GM23338 (cell line): ENCODE results near the gene BPTF. TPM values are rescaled to one million over a fixed set of nuclear protein-coding genes. Genes with fewer than 3 reads are reported as not detected.

Source experiments
- ATAC-seq: fragments of 200-7000 bp; cut with Tn5 transposase; 3 replicates; pipeline ENCODE4 v1.9.1; 2020
- DNase-seq: peaks from one replicate; pipeline ENCODE4 v3.0.0-alpha.2; 2015; ENCODE audit warnings: low spot score
- H2AFZ ChIP-seq: fragments of 200-600 bp; sonication (generic); 2 replicates; pipeline ENCODE4 v1.8.0; 2016; ENCODE audit warnings: antibody characterized with exemption, mild to moderate bottlenecking, moderate library complexity
- H3F3A ChIP-seq: fragments of 200-600 bp; sonication (generic); replicated peaks from 2 replicates; pipeline ENCODE4 v1.8.0; 2017; ENCODE audit warnings: antibody characterized with exemption, mixed run types, low read depth
- H3K27ac ChIP-seq: fragments of 200-600 bp; sonication (generic); 2 replicates; pipeline ENCODE4 v1.6.1; 2016; ENCODE audit warnings: low read depth
- H3K27me3 ChIP-seq: fragments of 200-600 bp; sonication (generic); 2 replicates; pipeline ENCODE4 v1.8.0; 2016; ENCODE audit warnings: mild to moderate bottlenecking, mixed run types, moderate library complexity; ENCODE audit not compliant: insufficient read depth
- H3K36me3 ChIP-seq: fragments of 200-600 bp; sonication (generic); 2 replicates; pipeline ENCODE4 v1.8.0; 2016; ENCODE audit warnings: mild to moderate bottlenecking; ENCODE audit not compliant: insufficient read depth
- H3K4me1 ChIP-seq: fragments of 200-600 bp; sonication (generic); 2 replicates; pipeline ENCODE4 v1.8.0; 2016; ENCODE audit warnings: mild to moderate bottlenecking, moderate library complexity; ENCODE audit not compliant: insufficient read depth
- H3K4me2 ChIP-seq: fragments of 200-600 bp; sonication (generic); 2 replicates; pipeline ENCODE4 v1.7.1; 2017; ENCODE audit warnings: mixed run types
- H3K4me3 ChIP-seq: fragments of 200-600 bp; sonication (generic); 2 replicates; pipeline ENCODE4 v1.6.1; 2016; ENCODE audit warnings: mixed run types
- H3K79me2 ChIP-seq: fragments of 200-600 bp; sonication (generic); replicated peaks from 2 replicates; pipeline ENCODE4 v1.8.0; 2017; ENCODE audit warnings: mild to moderate bottlenecking; ENCODE audit not compliant: insufficient read depth
- H3K9me2 ChIP-seq: fragments of 200-600 bp; sonication (generic); 2 replicates; pipeline ENCODE4 v1.8.0; 2017; ENCODE audit not compliant: insufficient read depth
- H4K20me1 ChIP-seq: fragments of 200-600 bp; sonication (generic); replicated peaks from 2 replicates; pipeline ENCODE4 v1.8.0; 2017; ENCODE audit warnings: mild to moderate bottlenecking; ENCODE audit not compliant: insufficient read depth
- H3K27ac Mint-ChIP-seq: 2 replicates; pipeline ENCODE4 v1.8.0; 2020; ENCODE audit warnings: inconsistent platforms, mild to moderate bottlenecking, moderate library complexity, mixed read lengths
- H3K27me3 Mint-ChIP-seq: 3 replicates; pipeline ENCODE4 v1.8.0; 2022; ENCODE audit warnings: low read depth, mild to moderate bottlenecking, moderate library complexity, mixed read lengths, inconsistent platforms; ENCODE audit not compliant: insufficient read depth, poor library complexity
- H3K36me3 Mint-ChIP-seq: 3 replicates; pipeline ENCODE4 v1.8.0; 2021; ENCODE audit warnings: low read depth, mild to moderate bottlenecking, inconsistent platforms, moderate library complexity, mixed read lengths
- H3K4me1 Mint-ChIP-seq: 3 replicates; pipeline ENCODE4 v1.8.0; 2020; ENCODE audit warnings: mild to moderate bottlenecking, inconsistent platforms, mixed read lengths
- H3K4me3 Mint-ChIP-seq: 3 replicates; pipeline ENCODE4 v1.8.0; 2021; ENCODE audit warnings: moderate library complexity, mild to moderate bottlenecking, inconsistent platforms, mixed read lengths
- H3K9me3 Mint-ChIP-seq: 3 replicates; pipeline ENCODE4 v1.8.0; 2020; ENCODE audit warnings: moderate library complexity, mild to moderate bottlenecking, inconsistent platforms, mixed read lengths
- CREB1 ChIP-seq: fragments of 250-450 bp; sonication (Bioruptor Pico); IDR thresholded peaks from 2 replicates; pipeline ENCODE4 v1.5.0; 2020; ENCODE audit warnings: low read depth, mild to moderate bottlenecking, moderate library complexity
- EZH2 ChIP-seq: fragments of 200-600 bp; sonication (generic); IDR thresholded peaks from one replicate; pipeline ENCODE4 v1.8.0; 2017; ENCODE audit warnings: antibody characterized with exemption, mild to moderate bottlenecking, low read depth; ENCODE audit not compliant: unreplicated experiment
- EZH2phosphoT487 ChIP-seq: fragments of 200-600 bp; sonication (generic); IDR thresholded peaks from one replicate; pipeline ENCODE4 v1.8.1; 2018; ENCODE audit warnings: antibody characterized with exemption; ENCODE audit not compliant: unreplicated experiment
- JUNB ChIP-seq: IDR thresholded peaks from one replicate; pipeline ENCODE4 v1.6.1; 2016; ENCODE audit warnings: antibody characterized with exemption; ENCODE audit not compliant: unreplicated experiment
- POLR2AphosphoS5 ChIP-seq: IDR thresholded peaks from 2 replicates; pipeline ENCODE4 v1.6.1; 2016; ENCODE audit warnings: antibody characterized with exemption, low read depth
- STAT1 ChIP-seq: IDR thresholded peaks from one replicate; pipeline ENCODE4 v1.6.1; 2016; ENCODE audit warnings: antibody characterized with exemption; ENCODE audit not compliant: unreplicated experiment
- polyA plus RNA-seq: library from polyadenylated mRNA; unstranded; fragments of >200 nt; fragmentation: Nextera tagmentation; extraction: Ambion mirVana; gene quantifications from 2 replicates; pipeline ENCODE4 v1.2.1, GENCODE V29; 2016
- total RNA-seq: library from RNA; depleted of rRNA; stranded (reverse); fragments of >200 nt; shearing (Covaris generic); gene quantifications from 2 replicates; pipeline ENCODE4 v1.2.3, GENCODE V29; 2014
- TF ChIP-seq, protein P1 (sequence below): IDR thresholded peaks from 2 replicates; pipeline ENCODE4 v1.6.1; 2016; ENCODE audit warnings: antibody characterized with exemption
- TF ChIP-seq, protein P2 (sequence below): IDR thresholded peaks from one replicate; pipeline ENCODE4 v1.6.1; 2018; ENCODE audit warnings: antibody characterized with exemption; ENCODE audit not compliant: unreplicated experiment

BPTF gene
- total and polyA plus RNA-seq, 2 experiments from 2014 or later: 161 to 179 TPM

DNA sequence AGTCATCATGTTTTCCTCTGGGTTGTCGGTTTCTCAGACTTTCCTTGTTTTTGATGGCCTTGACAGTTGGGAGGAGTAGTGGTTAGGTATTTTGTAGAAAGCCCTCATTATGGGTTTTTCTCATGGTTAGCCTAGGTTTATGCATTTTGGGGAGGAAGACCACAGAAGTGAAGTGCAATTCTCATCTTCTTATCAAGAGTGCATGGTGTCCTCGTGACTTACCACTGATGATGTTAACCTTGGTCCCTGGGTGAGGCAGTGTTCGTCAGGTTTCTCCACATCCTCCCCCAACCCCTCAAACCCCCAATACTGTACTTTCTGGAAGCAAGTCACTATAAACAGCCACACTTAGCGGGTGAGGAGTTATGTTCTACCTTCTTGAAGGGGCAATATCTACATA, 42.3 kb downstream of the BPTF start:
- H3K9me3 Mint-ChIP-seq: no peaks in the 10 kb centered on the region
- H3K27me3 ChIP-seq: no peaks in the 10 kb centered on the region
- H3K4me1 Mint-ChIP-seq: peaks cover 5% of the 10 kb centered on the region; the same call in 2 of the 3 replicates
- no peak for DNase-seq
- H3K27ac ChIP-seq: no peak overlapping the region
- no peak overlapping the region for H2AFZ ChIP-seq
- no peak overlapping the region for H3K4me3 ChIP-seq
- no peak overlapping the region for H3K4me2 ChIP-seq
- no peak for TF ChIP-seq EZH2
- no peak for TF ChIP-seq POLR2AphosphoS5
- TF ChIP-seq STAT1: no peak
- TF ChIP-seq CREB1 (CRISPR knock-in tag): no peak
- no peak for TF ChIP-seq EZH2phosphoT487
- peaks cover 32% of the 10 kb centered on the region for H3K36me3 Mint-ChIP-seq
- no peak for ATAC-seq
- H3K4me3 Mint-ChIP-seq: no peak overlapping the region
- no peaks in the 10 kb centered on the region for H3K9me2 ChIP-seq
- H4K20me1 ChIP-seq: peaks cover 42% of the 10 kb centered on the region
- H3K4me1 ChIP-seq: no peaks in the 10 kb centered on the region
- no peaks in the 10 kb centered on the region; the same call in 1 of the 2 replicates for H3K36me3 ChIP-seq
- H3K27ac Mint-ChIP-seq: no peak overlapping the region
- H3F3A ChIP-seq: peaks cover 3% of the 10 kb centered on the region; the same call in 1 of the 2 replicates
- peaks cover 6% of the 10 kb centered on the region for H3K27me3 Mint-ChIP-seq
- peaks cover 100% of the 10 kb centered on the region for H3K79me2 ChIP-seq

DNA sequence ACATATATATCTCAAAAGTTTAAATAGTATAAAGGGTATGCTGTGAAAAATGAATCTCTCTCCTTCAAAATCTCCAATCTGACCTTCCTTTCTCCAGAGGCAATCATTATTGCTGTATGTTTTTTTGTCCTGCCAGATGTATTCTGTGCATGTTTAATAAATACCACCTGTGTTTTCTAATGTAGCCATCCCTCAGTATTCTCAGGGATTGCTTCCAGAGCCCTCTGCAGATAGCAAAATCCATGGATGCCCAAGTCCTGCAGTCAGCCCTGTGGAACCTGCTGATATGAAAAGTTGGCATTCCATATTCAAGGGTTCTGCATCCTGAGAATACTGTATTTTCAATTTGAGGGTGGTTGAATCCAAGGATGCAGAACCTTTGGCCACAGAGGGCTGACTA, 42.9 kb downstream of the BPTF start:
- no peak for ATAC-seq
- H3K79me2 ChIP-seq: peaks cover 100% of the 10 kb centered on the region
- H3K27me3 ChIP-seq: no peaks in the 10 kb centered on the region
- no peak overlapping the region for H3K27ac ChIP-seq
- peaks cover 3% of the 10 kb centered on the region; the same call in 1 of the 2 replicates for H3F3A ChIP-seq
- TF ChIP-seq, protein P1, sequence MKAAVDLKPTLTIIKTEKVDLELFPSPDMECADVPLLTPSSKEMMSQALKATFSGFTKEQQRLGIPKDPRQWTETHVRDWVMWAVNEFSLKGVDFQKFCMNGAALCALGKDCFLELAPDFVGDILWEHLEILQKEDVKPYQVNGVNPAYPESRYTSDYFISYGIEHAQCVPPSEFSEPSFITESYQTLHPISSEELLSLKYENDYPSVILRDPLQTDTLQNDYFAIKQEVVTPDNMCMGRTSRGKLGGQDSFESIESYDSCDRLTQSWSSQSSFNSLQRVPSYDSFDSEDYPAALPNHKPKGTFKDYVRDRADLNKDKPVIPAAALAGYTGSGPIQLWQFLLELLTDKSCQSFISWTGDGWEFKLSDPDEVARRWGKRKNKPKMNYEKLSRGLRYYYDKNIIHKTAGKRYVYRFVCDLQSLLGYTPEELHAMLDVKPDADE: no peak
- no peak for TF ChIP-seq STAT1
- TF ChIP-seq, protein P2, sequence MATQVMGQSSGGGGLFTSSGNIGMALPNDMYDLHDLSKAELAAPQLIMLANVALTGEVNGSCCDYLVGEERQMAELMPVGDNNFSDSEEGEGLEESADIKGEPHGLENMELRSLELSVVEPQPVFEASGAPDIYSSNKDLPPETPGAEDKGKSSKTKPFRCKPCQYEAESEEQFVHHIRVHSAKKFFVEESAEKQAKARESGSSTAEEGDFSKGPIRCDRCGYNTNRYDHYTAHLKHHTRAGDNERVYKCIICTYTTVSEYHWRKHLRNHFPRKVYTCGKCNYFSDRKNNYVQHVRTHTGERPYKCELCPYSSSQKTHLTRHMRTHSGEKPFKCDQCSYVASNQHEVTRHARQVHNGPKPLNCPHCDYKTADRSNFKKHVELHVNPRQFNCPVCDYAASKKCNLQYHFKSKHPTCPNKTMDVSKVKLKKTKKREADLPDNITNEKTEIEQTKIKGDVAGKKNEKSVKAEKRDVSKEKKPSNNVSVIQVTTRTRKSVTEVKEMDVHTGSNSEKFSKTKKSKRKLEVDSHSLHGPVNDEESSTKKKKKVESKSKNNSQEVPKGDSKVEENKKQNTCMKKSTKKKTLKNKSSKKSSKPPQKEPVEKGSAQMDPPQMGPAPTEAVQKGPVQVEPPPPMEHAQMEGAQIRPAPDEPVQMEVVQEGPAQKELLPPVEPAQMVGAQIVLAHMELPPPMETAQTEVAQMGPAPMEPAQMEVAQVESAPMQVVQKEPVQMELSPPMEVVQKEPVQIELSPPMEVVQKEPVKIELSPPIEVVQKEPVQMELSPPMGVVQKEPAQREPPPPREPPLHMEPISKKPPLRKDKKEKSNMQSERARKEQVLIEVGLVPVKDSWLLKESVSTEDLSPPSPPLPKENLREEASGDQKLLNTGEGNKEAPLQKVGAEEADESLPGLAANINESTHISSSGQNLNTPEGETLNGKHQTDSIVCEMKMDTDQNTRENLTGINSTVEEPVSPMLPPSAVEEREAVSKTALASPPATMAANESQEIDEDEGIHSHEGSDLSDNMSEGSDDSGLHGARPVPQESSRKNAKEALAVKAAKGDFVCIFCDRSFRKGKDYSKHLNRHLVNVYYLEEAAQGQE: no peak
- no peak for TF ChIP-seq EZH2
- TF ChIP-seq POLR2AphosphoS5: no peak
- no peak for TF ChIP-seq JUNB
- no peak for TF ChIP-seq CREB1 (CRISPR knock-in tag)
- H3K9me3 Mint-ChIP-seq: no peaks in the 10 kb centered on the region
- H3K4me3 ChIP-seq: no peak overlapping the region
- no peaks in the 10 kb centered on the region for H3K4me1 ChIP-seq
- H3K4me2 ChIP-seq: no peak overlapping the region
- peaks cover 2% of the 10 kb centered on the region; the same call in 1 of the 3 replicates for H3K4me1 Mint-ChIP-seq
- no peak overlapping the region for H3K4me3 Mint-ChIP-seq
- no peaks in the 10 kb centered on the region for H3K9me2 ChIP-seq
- no peak overlapping the region for H2AFZ ChIP-seq
- no peak for DNase-seq
- H3K36me3 Mint-ChIP-seq: peaks cover 27% of the 10 kb centered on the region; the same call in 2 of the 3 replicates
- H3K27ac Mint-ChIP-seq: no peak overlapping the region
- H3K36me3 ChIP-seq: no peaks in the 10 kb centered on the region; the same call in 1 of the 2 replicates
- H4K20me1 ChIP-seq: peaks cover 42% of the 10 kb centered on the region
- peaks cover 7% of the 10 kb centered on the region for H3K27me3 Mint-ChIP-seq
